Neural progenitor cell (in vitro differentiated cells): ENCODE results near the gene LAMA1.

Source experiments
- CTCF ChIP-seq: fragments of 200-600 bp; sonication (generic); IDR thresholded peaks from 2 replicates; pipeline ENCODE4 v1.5.1; 2017; ENCODE audit warnings: antibody characterized with exemption, mild to moderate bottlenecking
- EZH2 ChIP-seq: fragments of 200-600 bp; sonication (generic); IDR thresholded peaks from 2 replicates; pipeline ENCODE4 v1.6.1; 2017; ENCODE audit warnings: antibody characterized with exemption, mild to moderate bottlenecking, moderate library complexity

- TF ChIP-seq CTCF, result no peak
- no peak for TF ChIP-seq EZH2
Observed at GRCh38 chr18:7104649-7105048, 12.9 kb downstream of the LAMA1 start.
